Activated effector memory CD4-positive, alpha-beta T cell treated with anti-CD3 and anti-CD28 coated beads, Interleukin-2, amount 50 U/mL, for 16 hours (primary cell): ENCODE results near the gene ABCC4.

Experiments used
- DNase-seq: peaks from one replicate; pipeline ENCODE4 v3.0.0-alpha.2; 2020

ABCC4 gene

DNA sequence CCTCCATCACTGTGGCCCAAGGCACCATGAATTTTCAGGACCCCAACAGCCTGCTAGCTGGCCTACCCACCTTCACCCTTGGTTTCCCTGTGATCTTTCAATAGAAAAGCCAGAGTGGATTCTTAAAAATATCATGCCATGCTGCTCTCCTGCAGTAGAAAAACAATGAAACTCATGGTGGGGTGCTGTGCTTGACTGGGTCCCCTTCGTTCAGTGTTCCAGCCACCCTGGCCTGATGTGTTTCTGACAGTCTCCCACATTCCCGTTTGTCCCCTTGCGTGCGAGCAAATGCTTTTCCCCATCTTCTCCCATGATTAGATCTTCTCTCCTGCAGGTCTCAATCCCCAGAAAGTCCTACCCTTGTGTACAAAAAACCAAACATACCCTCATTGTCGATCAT lies 43.2 kb downstream of the ABCC4 start:
- no peak for DNase-seq

DNA sequence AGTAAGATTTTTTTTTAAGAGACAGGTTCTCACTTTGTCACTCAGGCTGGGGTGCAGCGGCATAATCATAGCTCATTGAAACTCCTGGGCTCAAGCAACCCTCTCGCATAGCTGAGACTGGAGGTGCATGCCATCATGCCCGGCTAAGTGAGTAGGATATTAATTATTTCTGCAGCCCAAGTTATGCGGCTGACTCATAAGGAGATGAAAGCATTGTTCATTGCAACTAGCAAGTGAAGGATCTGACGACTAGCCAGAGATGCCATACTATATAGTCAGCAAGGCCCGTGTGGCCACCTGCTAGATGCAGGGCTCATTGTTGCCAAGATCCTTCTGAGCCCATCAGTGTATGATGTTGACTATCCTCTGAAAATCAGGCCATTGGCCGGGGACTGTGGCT lies 45.2 kb downstream of the ABCC4 start:
- DNase-seq, result no peak

DNA sequence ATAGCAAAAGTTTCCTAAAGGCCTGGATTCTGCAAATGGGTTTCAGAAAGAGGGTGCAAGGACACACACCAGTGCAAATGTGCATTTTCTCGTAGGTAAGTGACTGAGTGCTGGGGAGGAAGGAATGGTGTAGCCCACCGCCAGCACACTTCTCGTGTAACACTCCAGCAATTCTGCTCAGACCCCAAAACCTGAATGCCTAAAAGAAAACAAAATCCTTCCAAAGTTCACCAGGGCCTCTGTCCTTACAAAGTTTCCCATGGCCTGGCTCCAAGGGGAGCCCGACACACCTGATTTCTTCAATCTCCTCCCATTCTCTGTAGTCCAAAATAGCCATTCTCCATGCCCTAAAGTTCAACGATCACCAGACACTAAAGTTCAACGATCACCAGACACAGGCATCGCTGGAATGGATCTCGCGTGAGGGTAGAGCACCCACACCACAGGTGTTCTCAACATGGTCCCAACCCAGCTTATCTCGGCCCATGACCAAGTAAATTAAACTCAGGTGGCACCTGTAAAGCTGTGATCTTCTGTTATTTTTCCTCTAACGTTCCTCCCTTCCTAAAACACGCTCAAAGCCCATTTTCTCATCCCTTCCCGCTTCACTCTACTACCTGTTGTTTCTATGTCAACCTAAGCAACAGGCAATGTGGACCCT lies 46.0 kb downstream of the ABCC4 start:
- DNase-seq, result no peak

DNA sequence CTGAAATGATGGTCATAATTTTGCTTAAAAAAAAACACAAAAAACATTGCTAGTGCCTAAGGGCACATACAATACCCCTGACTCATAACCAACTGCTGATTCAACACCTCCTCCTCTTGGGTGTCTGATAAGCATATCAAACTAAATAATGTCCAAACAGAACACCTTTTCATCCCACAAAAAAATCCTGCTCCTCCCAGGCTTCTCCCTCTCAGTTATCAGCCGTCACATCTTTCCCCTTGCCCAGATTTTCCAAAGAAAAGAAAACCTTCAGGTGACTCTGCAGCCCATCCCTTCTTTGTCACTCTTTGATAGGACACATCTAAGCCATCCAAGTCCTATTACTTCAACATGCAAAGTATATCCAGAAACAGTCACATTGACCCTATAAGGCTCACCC lies 46.9 kb downstream of the ABCC4 start:
- DNase-seq, result no peak

DNA sequence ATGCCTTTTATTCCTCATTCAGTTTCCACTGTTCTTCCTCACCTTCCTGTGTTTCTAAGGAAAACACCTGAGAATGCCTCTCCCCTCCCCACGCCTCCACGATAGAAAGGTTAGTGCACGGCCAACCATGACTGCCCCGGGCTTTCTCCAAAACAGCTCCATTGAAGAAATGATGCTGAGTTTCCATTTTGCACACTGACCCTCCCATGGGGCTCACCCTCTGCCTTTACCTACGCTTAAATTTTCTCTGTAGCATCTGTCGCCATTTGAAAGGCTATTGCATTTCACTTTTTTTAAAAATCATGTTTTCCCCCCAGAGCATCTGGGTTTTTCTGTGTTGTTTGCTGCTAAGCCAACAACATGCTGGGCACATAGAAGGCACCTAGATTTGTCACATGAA lies 48.2 kb downstream of the ABCC4 start:
- DNase-seq, result no peak

DNA sequence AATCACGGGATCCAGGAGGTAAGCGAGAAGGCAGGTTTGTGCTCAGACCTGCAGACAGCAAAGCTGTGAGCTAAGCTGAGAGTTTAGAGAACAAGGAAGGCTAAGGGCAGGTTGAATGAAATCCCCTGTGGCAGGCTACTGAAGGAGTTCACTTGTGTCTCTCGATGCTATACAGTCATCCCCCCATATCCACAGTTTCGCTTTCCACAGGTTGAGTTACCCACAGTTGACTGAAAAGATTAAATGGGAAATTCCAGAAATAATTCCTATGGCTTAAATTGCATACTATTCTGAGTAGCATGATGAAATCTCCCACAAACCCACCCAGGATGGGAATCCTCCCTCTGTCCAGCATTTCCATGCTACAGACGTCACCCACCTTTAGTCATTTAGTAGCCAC lies 49.6 kb downstream of the ABCC4 start:
- no peak for DNase-seq

DNA sequence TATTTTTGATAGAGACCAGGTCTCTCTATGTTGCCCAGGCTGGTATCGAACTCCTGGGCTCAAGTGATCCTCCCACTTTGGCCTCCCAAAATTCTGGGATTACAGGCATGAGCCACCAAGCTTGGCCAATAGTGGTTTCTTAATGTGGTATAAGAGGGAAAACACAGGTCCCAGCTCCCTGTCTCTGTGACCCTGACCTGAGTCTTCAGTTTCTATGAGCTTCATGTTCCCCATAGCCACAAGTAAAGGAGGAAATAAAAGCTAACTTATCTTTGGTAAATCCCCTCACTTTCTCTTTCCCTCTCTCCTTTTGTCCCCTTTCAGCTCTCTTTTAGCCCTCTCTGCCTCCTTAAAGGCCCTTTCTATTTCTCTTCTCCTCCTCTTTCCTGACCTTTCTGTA lies 50.3 kb downstream of the ABCC4 start:
- DNase-seq, result no peak

DNA sequence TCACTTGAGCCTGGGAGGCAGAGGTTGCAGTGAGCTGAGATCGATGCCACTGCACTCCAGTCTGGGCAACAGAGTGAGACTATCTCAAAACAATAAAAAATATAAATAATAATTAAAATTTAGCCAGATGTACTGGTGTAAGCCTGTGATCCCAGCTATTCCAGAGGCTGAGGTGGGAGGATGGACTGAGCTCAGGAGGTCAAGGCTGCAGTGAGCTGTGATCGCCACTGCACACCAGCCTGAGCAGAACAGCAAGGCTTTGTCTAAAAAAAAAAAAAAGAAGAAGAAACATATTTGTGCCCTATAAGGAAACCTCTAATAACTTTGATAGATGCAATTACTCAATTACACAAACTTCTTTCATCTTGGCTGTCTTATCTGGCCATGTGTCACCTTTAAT lies 52.3 kb downstream of the ABCC4 start:
- DNase-seq, result no peak

DNA sequence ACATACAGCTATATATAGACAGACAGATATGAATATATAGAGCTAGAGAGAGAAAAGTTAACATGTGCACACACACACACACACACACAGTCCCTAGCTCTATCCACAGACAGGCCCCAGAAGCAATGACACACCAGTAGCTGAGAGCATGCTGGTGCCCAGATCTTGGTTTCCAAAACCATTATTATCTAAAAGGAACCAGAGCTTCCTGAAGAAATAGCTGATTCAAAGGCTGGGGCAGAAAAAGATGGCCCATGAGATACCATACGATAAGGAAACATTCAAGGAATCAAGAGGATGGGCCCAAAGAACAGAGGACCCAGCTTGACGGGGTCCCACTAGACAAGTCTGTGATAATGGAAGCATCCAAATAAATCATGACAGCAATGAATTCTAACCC lies 53.4 kb downstream of the ABCC4 start:
- DNase-seq, result no peak

DNA sequence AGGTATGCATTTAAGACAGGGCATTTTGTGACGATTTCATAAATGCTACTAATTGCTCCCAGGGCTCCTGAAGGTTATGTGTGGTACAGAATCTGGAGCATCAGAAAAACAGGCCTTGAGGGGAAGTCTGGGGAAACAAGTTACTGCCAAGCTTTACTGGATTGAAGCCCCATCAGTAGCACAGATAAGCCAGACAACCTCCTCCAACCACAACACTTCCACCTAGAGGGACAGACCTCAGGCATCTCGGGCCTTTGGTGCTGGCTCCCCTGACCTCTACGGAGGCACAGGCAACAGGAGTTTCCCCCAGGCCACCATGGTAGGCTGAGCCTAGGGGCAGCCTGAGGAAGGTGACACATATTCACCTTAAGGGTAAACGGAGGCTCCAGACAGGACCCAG lies 54.1 kb downstream of the ABCC4 start:
- no peak for DNase-seq

DNA sequence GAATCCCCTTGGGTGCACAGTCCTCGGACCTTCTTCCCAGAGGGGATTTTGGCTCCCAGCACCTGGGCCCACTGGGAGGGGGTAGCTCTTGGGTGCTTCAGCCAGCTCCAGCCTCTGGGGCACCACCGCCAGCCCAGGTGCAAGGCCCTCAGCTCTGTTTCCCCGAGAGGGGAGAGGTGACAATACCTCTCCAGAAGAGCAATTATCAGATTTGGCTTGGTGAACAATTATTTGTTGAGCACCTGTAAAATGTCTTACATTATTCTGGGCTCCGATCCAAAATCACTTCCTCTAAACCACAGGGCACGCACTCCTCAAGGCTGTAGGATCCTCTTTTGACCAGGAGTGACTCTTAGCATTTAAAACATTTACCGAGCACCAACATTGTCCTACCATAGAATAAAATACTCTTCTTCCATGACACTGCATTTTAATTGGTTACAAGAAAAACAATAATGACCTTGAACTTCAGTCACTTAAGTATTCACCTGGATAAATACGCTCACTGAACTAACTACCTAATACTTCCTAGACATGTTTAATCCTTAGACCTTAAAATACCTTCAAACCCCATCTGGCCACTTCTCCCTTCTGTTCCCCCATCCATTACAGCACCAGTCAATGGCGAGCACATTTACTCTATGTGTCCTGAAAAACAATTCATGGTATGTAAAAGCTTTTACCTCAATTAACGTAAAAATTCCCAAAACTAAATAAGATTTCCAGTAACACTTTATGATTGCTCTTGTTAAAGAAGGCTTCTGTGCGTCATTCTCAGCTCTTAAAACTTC lies 54.8 kb downstream of the ABCC4 start:
- no peak for DNase-seq

DNA sequence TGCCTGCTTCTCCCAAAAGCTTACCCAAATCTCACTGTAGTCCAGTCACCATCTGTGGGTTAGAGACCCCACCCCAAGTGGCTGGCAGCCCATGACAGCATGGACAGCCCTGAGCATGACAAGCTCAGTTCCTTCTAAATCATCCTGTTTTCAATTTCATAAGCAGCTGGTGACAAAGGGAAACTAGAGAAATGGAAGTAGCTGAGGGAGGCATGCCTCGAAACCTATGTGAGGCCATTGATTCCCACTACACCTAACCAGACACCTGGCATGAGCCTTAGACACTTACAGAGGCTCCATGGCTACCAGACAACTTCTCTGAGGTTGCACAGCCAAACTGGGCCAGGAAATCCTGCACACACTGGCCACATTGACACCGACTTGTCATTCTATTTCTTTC lies 56.2 kb downstream of the ABCC4 start:
- no peak for DNase-seq

DNA sequence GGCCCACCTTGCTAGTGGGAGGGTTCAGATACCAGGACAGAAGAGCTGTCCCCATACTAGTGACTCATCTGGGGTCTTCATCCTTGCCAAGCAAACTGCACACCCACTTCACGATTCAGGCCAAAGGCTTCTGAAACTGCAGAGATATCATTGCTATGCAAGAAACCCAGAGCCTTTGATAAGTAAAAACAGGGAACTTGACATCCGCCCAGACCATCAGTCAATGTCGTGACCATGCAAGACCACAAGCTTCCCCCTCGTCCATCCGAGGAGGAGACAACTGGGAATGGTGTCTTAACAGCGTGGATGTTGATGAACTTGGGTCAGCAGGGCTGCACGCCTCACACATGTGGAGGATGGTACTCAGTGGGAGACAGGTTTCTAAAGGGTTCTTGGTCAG lies 58.0 kb downstream of the ABCC4 start:
- no peak for DNase-seq

DNA sequence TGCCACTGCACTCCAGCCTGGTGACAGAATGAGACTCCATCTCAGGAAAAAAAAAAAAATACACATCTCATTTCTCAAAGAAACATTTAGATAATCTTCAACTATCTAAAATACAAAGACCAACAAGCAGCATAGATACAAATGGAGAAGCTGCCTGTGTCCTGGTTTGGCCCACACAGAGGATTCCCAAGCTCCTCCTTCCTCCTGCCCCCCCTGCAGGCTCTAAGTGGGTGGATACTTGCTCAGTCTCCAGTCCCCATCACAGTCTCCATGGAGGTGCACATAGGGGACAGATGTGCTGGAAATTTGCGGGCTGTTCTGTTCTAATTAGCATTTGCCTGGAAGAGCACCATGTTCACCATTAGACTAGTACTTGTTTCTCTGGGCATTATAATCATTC lies 59.9 kb downstream of the ABCC4 start:
- DNase-seq, result no peak

DNA sequence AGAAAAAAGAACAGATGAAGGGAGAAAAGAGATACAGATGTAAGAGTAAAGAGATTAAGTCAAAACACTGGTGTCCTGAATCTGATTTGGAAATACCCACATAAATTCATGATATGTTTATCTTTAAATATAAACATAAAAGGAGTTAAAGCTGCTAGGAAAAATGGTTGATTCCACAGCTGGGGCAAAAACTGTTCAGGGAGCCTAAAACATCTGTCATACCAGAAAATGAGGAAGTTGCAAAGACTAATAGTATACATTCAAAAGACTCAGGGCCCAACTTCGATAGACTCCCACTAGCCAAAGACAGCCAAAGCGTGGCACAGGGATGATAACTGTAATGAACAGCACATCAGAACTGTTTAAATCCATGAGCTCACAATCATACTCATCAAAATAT lies 62.0 kb downstream of the ABCC4 start:
- DNase-seq, result no peak

DNA sequence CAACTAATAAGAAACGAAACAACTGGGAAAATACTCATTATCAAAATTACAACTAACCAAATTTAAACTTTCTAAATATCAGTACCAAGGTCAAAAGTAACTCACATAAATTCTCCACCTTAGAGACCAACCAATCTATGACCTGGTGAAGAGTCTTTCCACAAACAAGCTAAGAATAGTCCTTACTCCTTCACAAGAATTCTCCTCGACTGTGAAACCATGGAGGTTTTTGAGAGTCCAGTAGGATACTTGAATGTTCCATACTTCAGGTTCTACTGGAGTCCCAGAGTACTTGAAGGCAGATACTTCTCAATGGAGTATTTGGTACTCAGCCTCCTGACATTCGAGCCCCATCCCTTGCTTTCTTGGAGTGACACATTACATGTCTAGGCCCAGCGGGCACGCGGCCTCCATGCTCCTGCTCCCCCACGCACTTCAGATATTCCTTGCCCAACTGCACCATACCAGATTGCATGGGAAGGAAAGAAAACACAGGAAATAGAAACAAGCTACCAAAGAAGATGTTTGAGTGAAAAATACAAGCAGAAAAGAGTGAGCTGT lies 63.9 kb downstream of the ABCC4 start:
- DNase-seq, result no peak

DNA sequence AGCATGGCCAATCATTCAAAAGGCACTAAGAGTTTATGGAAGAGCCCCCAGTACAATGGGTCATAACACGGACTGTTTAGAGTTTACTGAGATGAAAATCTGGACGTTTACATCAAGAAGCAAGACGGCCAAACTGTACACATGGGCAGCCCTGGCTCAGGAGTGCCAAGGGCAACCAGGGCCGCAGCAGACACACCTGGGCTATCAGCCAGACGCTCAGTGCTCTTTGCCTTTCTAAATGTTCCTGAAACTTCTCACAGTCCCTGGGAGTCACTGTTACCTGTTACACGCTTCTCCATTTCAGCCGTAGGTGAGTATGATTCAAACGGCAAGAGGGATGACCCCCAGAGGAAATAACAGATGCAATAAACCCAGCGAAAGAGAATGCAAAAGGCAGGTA lies 64.5 kb downstream of the ABCC4 start:
- no peak for DNase-seq

DNA sequence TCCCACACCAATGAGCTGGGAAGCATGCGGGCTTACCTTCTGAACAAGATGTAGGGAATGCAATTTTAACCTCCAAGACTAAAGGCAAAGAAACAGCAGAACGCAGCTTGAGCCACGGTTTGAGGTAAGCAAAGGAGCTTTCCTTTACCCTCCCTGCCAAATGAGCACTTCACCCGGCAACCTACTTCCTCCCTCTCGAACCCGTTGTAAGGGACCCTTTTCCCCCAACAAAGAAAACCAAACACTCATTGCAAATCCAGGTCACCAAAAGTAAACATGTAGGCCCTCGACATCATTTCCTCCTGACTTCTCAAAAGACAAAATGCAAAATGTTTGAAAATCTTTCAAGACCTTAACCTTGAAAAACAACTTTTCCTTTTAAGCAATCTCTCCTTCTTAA lies 65.3 kb downstream of the ABCC4 start:
- no peak for DNase-seq

DNA sequence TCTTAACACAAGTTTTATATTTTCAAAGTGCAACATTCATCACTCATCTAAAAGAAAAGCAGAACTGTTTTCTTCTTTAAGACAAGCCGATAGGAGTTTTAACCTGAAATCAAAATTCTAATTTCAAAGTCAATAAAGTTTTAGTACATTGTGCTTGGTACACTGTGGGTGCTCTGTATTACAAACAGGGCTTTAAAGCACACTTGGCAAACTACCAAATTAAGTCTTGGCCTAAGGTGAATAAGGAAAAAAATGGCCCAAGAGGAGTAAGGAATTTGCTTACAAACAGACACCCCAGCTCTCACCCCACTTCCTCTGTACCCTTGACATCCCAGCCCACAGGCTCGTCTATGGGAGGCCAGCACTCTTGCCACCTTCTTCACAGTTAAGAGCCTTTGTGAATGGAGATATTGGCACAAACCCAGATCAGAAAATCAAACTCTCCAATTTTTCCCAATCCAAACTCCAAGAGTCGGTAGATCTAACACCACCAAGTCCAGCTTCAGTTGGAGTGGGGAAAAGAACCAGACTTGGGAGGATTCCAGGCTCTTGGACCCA lies 66.0 kb downstream of the ABCC4 start:
- no peak for DNase-seq

DNA sequence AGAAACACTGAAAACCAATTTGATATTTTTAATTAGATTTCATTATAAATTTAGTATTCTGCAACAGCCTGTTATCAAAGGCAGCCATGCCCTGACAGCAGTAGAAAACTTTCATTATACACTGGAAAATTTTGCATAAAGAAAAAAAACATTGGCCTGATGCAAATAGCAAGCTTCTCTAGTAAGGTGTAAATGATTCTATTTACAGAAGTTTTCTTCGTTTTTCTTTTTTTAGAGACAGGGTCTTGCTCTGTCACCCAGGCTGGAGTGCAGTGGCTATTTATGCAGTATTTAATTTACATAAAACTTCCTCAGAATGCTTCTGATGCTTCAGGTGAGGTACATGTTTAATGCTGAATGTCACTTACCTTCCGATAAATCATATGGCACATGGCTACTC lies 67.0 kb downstream of the ABCC4 start:
- no peak for DNase-seq

DNA sequence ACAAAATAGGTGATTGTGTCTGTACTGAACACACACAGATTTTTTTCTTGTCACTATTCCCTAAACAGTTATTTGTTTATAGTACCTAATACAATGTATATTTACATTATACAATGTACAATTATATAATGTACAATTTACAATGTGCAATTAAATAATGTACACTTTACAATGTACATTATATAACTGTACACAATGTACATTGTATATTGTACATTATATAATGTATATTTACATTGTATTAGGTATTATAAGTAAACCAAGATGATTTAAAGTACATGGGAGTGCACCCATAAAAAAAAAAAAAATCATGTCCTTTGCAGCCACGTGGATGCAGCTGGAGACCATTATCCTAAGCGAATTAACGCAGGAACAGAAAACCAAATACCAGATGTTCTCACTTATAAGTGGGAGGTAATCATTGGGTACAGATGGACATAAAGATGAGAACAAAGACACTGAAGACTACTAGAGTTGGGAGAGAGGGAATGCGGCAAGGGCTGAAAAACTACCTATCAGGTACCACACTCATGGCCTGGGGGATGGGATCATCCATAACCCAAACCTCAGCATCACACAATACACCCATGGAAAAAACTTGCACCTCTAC lies 68.1 kb downstream of the ABCC4 start:
- DNase-seq, result no peak

DNA sequence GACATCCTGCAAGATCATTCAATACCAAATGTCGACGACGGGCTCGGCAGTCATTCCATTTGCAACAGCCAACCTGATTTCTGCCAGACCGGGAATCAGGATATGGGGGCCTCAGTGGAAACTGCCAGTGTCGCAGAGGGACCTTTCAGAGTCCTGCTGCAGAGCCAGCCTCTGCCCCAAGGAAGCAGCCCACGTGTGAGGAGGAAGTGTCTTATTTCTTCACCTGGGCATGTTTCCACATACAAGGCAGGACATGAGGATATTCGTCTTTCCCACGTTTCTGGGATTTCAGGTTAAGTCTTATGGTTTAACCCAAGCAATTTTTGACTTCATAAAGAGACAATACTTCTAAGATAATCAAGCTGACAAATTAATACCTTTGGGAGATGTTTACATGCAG lies 69.9 kb downstream of the ABCC4 start:
- no peak for DNase-seq

DNA sequence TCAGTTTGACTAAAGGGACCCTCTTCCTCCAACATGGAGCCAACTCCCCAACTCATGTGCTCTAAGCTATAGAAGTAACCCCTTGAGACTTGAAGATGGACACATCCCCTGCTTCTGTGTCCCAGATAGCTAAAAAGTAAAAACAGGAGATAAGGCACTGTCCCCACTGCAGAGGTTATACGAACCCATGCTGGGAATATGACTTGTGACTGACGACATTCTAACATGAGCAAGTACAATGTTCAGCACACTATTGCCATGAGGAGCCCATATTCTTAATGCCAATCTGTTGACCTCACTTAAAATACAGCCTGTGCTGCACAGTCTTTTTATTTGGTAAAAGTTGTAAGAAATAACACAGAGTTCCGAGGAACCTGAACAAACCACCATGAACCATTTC lies 71.4 kb downstream of the ABCC4 start:
- DNase-seq, result no peak

DNA sequence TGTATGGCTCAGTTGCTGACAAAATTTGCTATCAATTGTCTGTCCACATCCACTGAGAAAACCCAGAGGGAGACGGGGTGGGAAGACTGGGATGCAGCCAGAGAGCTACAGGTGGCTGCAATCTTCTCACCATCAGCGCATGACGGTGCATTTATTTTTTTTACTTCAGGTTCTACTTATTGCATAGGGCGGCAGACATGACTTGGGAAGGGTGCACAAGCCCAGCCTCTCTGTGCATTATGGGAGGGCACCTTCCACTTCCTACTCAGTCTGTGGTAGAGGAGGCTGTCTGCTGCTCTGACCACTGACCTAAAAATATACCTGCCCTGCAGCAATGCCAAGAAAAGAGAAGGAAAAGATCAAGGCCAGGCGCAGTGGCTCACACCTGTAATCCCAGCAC lies 73.1 kb downstream of the ABCC4 start:
- no peak for DNase-seq
